HepG2 (cell line): Measurements from ENCODE around the gene IL6ST. TPM values are rescaled to one million over a fixed set of nuclear protein-coding genes. Genes with fewer than 3 reads are reported as not detected.

ENCODE experiments used
- FOXM1 ChIP-seq: sonication (generic); formaldehyde crosslinking; IDR thresholded peaks from 2 replicates; pipeline ENCODE4 v1.5.0; 2020; ENCODE audit warnings: missing genetic modification reagents
- HES4 ChIP-seq: sonication (generic); formaldehyde crosslinking; IDR thresholded peaks from 2 replicates; pipeline ENCODE4 v1.9.0; 2021; ENCODE audit warnings: mild to moderate bottlenecking, missing genetic modification reagents, borderline replicate concordance
- KLF9 ChIP-seq: IDR thresholded peaks from 2 replicates; pipeline ENCODE4 v1.6.1; 2016; ENCODE audit warnings: low read depth
- PHF21A ChIP-seq: sonication (generic); formaldehyde crosslinking; IDR thresholded peaks from 2 replicates; pipeline ENCODE4 v1.5.0; 2020; ENCODE audit warnings: mild to moderate bottlenecking, missing genetic modification reagents
- PRPF4 ChIP-seq: fragments of 200-400 bp; formaldehyde crosslinking; IDR thresholded peaks from 2 replicates; pipeline ENCODE4 v1.6.1; 2016; ENCODE audit warnings: low read length, low read depth; ENCODE audit not compliant: poor library complexity, severe bottlenecking
- REXO4 ChIP-seq: sonication (generic); formaldehyde crosslinking; IDR thresholded peaks from 2 replicates; pipeline ENCODE4 v1.8.0; 2022; ENCODE audit warnings: missing genetic modification reagents, mild to moderate bottlenecking, borderline replicate concordance
- SAP130 ChIP-seq: IDR thresholded peaks from 2 replicates; pipeline ENCODE4 v1.6.1; 2016; ENCODE audit warnings: low read depth
- TEAD3 ChIP-seq: optimal IDR thresholded peaks from 2 replicates; pipeline ENCODE3; 2016; ENCODE audit warnings: borderline replicate concordance
- U2AF2 ChIP-seq: fragments of 200-400 bp; formaldehyde crosslinking; IDR thresholded peaks from 2 replicates; pipeline ENCODE4 v1.6.1; 2017; ENCODE audit warnings: low read depth, mild to moderate bottlenecking, low read length
- ZKSCAN8 ChIP-seq: IDR thresholded peaks from 2 replicates; pipeline ENCODE4 v1.6.1; 2016; ENCODE audit warnings: borderline replicate concordance, missing genetic modification reagents, missing compliant biosample characterization
- ZNF253 ChIP-seq: sonication (generic); formaldehyde crosslinking; IDR thresholded peaks from 2 replicates; pipeline ENCODE4 v1.8.0; 2022; ENCODE audit warnings: mild to moderate bottlenecking, missing genetic modification reagents, borderline replicate concordance
- ZNF317 ChIP-seq: sonication (generic); formaldehyde crosslinking; IDR thresholded peaks from 2 replicates; pipeline ENCODE4 v1.5.0; 2020; ENCODE audit warnings: mild to moderate bottlenecking, missing genetic modification reagents
- ZNF510 ChIP-seq: sonication (generic); formaldehyde crosslinking; IDR thresholded peaks from 2 replicates; pipeline ENCODE4 v1.4.0; 2020; ENCODE audit warnings: low read depth, mild to moderate bottlenecking, missing genetic modification reagents
- ZNF567 ChIP-seq: sonication (generic); formaldehyde crosslinking; IDR thresholded peaks from 2 replicates; pipeline ENCODE4 v1.8.1; 2023; ENCODE audit warnings: mild to moderate bottlenecking, missing genetic modification reagents, borderline replicate concordance
- ZNF879 ChIP-seq: sonication (generic); formaldehyde crosslinking; IDR thresholded peaks from 2 replicates; pipeline ENCODE4 v1.8.1; 2023; ENCODE audit warnings: missing genetic modification reagents
- ZSCAN30 ChIP-seq: sonication (generic); formaldehyde crosslinking; IDR thresholded peaks from 2 replicates; pipeline ENCODE4 v1.5.0; 2020; ENCODE audit warnings: mild to moderate bottlenecking, missing genetic modification reagents
- polyA plus RNA-seq, 8 experiments: library from polyadenylated mRNA; depleted of rRNA in 3 of 8; stranded (reverse) in 7 of 8; unstranded in 1 of 8; fragments of >200 nt; fragmentation: Illumina TruSeq in 4 of 8; extraction: Trizol in 4 of 8; gene quantifications; 2 replicates each; pipeline versions ENCODE4 v1.2.1 to v1.2.3, GENCODE V29; 2011 to 2016; ENCODE audit warnings: low read depth in 4 of 8, missing spikeins in 1 of 8, mixed read lengths in 1 of 8; ENCODE audit not compliant: insufficient read depth in 1 of 8
- total RNA-seq, 5 experiments: library from RNA; depleted of rRNA; stranded (reverse); fragments of >200 nt; fragmentation: Illumina TruSeq; extraction: Trizol; gene quantifications; 2 replicates each; pipeline ENCODE4 v1.2.3, GENCODE V29; 2016; ENCODE audit warnings: low read depth in 1 of 5
- TF ChIP-seq, protein P1 (sequence below): sonication (generic); formaldehyde crosslinking; IDR thresholded peaks from 2 replicates; pipeline ENCODE4 v1.4.0; 2020; ENCODE audit warnings: missing genetic modification reagents
- TF ChIP-seq, protein P2 (sequence below): sonication (generic); formaldehyde crosslinking; IDR thresholded peaks from 2 replicates; pipeline ENCODE4 v1.5.1; 2020; ENCODE audit warnings: missing genetic modification reagents, mild to moderate bottlenecking, borderline replicate concordance
- TF ChIP-seq, protein P3 (sequence below): sonication (generic); formaldehyde crosslinking; IDR thresholded peaks from 2 replicates; pipeline ENCODE4 v1.4.0; 2020; ENCODE audit warnings: missing genetic modification reagents, mild to moderate bottlenecking, borderline replicate concordance
- TF ChIP-seq, protein P4 (sequence below): sonication (generic); formaldehyde crosslinking; IDR thresholded peaks from 2 replicates; pipeline ENCODE4 v1.4.0; 2020; ENCODE audit warnings: missing genetic modification reagents

The IL6ST gene
- total and polyA plus RNA-seq, 2 of the 13 experiments (the other 11 are each of a cell fraction or from before 2014, with no cell fraction given) = 66.6 to 166 TPM

DNA sequence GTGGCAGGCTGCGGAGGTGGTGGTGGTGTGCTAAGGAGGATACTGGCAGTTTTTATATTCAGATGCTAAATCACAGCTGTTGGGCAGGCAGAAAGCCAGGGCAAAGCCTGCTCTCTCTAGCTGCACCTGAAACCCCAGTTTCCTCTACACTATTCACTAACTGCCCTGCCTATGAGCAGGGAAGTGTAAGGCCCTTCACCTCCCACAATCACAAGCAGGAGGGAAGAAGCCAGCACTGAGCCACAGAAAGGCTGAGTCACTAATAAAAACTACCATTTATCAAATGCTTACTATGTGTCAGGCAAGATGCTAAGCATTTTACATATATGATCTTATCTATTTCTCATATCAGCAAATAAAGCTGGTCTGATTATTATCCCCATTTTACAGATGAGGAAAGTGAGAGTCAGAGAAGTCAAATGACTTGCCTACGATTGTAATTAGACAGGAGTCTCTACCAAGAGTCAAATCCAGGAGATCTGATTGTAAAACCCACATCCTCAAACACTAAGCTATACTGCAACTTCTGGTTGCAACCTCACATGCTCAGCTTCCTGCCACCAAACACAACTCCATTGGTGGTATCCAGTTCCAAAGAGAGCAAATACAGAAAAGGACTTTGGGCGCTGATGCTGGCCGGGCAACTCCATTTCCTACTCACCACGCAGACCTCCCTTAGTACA is 17.7 kb upstream of the IL6ST start (continued):
- TF ChIP-seq, protein P1, sequence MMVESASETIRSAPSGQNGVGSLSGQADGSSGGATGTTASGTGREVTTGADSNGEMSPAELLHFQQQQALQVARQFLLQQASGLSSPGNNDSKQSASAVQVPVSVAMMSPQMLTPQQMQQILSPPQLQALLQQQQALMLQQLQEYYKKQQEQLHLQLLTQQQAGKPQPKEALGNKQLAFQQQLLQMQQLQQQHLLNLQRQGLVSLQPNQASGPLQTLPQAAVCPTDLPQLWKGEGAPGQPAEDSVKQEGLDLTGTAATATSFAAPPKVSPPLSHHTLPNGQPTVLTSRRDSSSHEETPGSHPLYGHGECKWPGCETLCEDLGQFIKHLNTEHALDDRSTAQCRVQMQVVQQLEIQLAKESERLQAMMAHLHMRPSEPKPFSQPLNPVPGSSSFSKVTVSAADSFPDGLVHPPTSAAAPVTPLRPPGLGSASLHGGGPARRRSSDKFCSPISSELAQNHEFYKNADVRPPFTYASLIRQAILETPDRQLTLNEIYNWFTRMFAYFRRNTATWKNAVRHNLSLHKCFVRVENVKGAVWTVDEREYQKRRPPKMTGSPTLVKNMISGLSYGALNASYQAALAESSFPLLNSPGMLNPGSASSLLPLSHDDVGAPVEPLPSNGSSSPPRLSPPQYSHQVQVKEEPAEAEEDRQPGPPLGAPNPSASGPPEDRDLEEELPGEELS = 0 out of 2 replicates have a peak, but pooled peaks have one; percentile 20
- TF ChIP-seq, protein P2, sequence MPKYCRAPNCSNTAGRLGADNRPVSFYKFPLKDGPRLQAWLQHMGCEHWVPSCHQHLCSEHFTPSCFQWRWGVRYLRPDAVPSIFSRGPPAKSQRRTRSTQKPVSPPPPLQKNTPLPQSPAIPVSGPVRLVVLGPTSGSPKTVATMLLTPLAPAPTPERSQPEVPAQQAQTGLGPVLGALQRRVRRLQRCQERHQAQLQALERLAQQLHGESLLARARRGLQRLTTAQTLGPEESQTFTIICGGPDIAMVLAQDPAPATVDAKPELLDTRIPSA (CRISPR knock-in tag) = no peak
- TF ChIP-seq KLF9 = no peak
- TF ChIP-seq ZNF510 (CRISPR knock-in tag) = peak; percentile 83; the same call in 1 of the 2 replicates
- TF ChIP-seq PRPF4 = no peak
- TF ChIP-seq ZNF317 (CRISPR knock-in tag) = 0 out of 2 replicates have a peak, but pooled peaks have one; percentile 51
- TF ChIP-seq HES4 = no peak
- TF ChIP-seq PHF21A (CRISPR knock-in tag) = peak; percentile 74; the same call in 1 of the 2 replicates
- no peak for TF ChIP-seq ZNF567 (CRISPR knock-in tag)
- TF ChIP-seq FOXM1 (CRISPR knock-in tag) = no peak
- no peak for TF ChIP-seq ZNF879
- no peak for TF ChIP-seq ZNF253
- TF ChIP-seq TEAD3 (CRISPR knock-in tag) = peak; percentile 79
- TF ChIP-seq ZKSCAN8 (CRISPR knock-in tag) = 0 out of 2 replicates have a peak, but pooled peaks have one; percentile 49
- no peak for TF ChIP-seq U2AF2
- TF ChIP-seq SAP130 (CRISPR knock-in tag) = peak; percentile 52; the same call in 1 of the 2 replicates
- no peak for TF ChIP-seq REXO4
- TF ChIP-seq, protein P3, sequence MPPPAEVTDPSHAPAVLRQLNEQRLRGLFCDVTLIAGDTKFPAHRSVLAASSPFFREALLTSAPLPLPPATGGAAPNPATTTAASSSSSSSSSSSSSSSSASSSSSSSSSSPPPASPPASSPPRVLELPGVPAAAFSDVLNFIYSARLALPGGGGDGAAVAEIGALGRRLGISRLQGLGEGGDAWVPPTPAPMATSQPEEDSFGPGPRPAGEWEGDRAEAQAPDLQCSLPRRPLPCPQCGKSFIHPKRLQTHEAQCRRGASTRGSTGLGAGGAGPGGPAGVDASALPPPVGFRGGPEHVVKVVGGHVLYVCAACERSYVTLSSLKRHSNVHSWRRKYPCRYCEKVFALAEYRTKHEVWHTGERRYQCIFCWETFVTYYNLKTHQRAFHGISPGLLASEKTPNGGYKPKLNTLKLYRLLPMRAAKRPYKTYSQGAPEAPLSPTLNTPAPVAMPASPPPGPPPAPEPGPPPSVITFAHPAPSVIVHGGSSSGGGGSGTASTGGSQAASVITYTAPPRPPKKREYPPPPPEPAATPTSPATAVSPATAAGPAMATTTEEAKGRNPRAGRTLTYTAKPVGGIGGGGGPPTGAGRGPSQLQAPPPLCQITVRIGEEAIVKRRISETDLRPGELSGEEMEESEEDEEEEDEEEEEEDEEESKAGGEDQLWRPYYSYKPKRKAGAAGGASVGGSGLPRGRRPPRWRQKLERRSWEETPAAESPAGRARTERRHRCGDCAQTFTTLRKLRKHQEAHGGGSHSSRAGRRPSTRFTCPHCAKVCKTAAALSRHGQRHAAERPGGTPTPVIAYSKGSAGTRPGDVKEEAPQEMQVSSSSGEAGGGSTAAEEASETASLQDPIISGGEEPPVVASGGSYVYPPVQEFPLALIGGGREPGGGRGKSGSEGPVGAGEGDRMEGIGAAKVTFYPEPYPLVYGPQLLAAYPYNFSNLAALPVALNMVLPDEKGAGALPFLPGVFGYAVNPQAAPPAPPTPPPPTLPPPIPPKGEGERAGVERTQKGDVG (CRISPR knock-in tag) = no peak
- TF ChIP-seq, protein P4, sequence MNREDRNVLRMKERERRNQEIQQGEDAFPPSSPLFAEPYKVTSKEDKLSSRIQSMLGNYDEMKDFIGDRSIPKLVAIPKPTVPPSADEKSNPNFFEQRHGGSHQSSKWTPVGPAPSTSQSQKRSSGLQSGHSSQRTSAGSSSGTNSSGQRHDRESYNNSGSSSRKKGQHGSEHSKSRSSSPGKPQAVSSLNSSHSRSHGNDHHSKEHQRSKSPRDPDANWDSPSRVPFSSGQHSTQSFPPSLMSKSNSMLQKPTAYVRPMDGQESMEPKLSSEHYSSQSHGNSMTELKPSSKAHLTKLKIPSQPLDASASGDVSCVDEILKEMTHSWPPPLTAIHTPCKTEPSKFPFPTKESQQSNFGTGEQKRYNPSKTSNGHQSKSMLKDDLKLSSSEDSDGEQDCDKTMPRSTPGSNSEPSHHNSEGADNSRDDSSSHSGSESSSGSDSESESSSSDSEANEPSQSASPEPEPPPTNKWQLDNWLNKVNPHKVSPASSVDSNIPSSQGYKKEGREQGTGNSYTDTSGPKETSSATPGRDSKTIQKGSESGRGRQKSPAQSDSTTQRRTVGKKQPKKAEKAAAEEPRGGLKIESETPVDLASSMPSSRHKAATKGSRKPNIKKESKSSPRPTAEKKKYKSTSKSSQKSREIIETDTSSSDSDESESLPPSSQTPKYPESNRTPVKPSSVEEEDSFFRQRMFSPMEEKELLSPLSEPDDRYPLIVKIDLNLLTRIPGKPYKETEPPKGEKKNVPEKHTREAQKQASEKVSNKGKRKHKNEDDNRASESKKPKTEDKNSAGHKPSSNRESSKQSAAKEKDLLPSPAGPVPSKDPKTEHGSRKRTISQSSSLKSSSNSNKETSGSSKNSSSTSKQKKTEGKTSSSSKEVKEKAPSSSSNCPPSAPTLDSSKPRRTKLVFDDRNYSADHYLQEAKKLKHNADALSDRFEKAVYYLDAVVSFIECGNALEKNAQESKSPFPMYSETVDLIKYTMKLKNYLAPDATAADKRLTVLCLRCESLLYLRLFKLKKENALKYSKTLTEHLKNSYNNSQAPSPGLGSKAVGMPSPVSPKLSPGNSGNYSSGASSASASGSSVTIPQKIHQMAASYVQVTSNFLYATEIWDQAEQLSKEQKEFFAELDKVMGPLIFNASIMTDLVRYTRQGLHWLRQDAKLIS (CRISPR knock-in tag) = no peak
- TF ChIP-seq ZSCAN30 (CRISPR knock-in tag) = no peak
